Activated gamma-delta T cell treated with anti-CD3 and anti-CD28 coated beads, Interleukin-2, amount 50 U/mL, for 16 hours (primary cell): ENCODE measurements around the gene SHISA6.

Experiments
- DNase-seq: peaks from one replicate; pipeline ENCODE4 v3.0.0-alpha.2; 2020; ENCODE audit warnings: low read depth

The SHISA6 gene

DNA sequence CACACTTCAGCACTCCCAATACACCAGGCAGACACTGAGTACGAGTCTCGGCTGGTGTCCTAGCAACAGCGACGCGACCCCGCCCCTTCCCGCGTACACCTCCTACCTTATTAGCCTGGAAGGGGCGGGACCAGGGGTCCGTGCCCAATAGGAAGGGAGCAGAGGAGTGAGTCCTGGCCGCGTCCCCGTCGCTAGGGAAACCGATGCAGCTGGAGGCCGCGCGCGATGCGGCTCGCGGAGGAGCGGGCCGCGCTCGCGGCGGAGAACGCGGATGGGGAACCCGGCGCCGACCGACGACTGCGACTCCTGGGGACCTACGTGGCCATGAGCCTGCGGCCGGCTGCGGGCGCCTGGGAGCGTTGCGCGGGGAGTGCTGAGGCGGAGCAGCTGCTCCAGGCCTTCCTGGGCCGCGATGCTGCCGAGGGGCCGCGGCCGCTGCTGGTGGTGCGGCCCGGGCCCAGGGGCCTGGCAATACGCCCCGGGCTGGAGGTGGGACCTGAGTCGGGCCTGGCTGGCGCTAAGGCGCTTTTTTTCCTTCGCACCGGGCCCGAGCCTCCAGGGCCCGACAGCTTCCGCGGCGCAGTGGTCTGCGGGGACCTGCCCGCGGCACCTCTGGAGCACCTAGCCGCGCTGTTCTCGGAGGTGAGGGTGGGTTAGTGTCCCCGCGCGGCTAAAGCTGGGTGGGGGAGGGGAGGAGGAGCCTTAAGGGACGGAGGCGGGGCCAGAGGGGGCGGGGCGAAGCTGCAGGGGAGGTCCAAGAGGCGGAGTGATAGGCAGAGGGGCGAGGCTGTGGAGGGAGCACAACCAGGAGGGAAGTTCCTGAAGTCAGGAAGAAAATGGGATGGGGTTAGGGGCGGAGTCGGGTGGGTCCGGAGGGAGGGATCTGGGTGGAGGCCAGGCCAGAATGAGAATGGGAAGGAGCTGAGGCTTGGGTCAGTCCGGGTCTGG is 357.5 kb downstream of the SHISA6 start, which contains the start of gene DNAH9:
Gene DNAH9 (plus strand): TSS at position 197 of the 948 bp plus-strand sequence. CDS start 29 bp downstream, at position 226.
- DNase-seq, result no peak

DNA sequence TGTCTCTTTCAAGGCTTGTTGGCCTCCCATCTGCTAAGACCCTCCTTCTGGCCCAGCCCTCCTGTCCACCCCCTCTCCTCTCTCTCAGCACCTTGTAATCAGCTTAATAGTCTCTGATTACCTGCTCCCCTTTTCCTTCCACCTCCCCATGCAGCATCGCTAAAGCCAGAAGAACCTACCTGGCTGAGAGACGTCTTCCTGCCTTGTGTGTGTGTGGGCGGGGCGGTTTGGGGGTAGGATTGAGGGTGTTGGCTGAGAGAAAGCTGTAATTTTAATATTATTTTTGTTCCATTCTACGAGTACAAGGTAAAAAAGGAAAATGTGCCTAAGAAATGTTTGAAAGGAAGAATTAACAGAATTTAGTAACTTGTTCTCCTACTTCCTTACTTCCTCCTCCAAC is 360.6 kb downstream of the SHISA6 start:
- no peak for DNase-seq

DNA sequence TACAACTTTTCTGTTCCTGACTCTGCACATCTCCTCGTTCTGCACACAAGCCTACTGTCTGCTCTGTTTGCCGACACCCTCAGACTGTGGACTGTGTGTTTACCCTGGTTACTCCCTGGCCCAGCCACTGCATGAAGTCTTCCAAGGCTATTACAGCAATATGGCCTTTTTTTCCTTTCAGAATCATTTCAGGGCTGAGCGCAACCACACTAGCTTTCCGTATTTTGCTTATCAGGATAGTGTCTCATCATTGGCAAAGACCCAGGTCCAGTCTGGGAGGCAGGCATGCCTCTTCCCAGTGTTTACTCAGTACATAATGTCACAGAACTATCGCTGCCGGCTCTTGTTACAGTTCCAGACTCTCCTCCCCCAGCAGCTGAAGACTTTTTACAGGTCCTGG is 367.4 kb downstream of the SHISA6 start:
- DNase-seq, result no peak

- no peak for DNase-seq
Measured at GRCh38 chr17:11610999-11611566, 370.1 kb downstream of the SHISA6 start.

DNA sequence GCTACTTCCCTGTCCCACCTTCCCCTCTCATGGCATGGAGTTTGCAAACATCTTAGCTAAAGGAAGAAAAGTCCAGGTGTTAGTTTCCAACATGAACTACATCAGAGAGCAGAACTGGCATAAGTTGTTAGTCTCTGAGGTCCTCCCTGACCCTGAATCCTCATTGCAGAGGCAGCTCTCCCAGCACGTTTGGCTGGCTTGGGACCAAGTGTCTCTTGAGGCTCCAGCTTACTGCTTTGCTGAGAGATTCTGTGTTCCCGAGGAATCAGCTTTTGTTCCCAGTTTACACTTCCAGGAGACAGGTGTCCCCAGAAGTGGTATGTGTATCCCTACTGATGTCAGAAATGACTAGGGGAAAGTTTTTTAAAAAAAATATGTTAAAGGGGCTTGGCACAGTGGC is 371.9 kb downstream of the SHISA6 start:
- DNase-seq, result no peak
